H1 (cell line): Measurements from ENCODE around the gene RAB11A.

ENCODE experiments used
- CREB1 ChIP-seq: IDR thresholded peaks from 2 replicates; pipeline ENCODE4 v1.6.1; 2012; ENCODE audit warnings: inconsistent platforms
- EGR1 ChIP-seq: IDR thresholded peaks from 2 replicates; pipeline ENCODE4 v1.6.1; 2011; ENCODE audit warnings: low read depth, low read length, borderline replicate concordance
- EZH2 ChIP-seq: fragments of 200-600 bp; sonication (generic); IDR thresholded peaks from 2 replicates; pipeline ENCODE4 v1.7.1; 2012; ENCODE audit warnings: low read depth, mild to moderate bottlenecking, moderate library complexity, low read length, inconsistent platforms; ENCODE audit not compliant: severe bottlenecking
- HDAC2 ChIP-seq, 2 experiments: fragments of 300-600 bp in 1 of 2; sonication (generic) in 1 of 2; IDR thresholded peaks; 2 replicates each; pipeline ENCODE4 v1.6.1; 2011 to 2012; ENCODE audit warnings: low read depth in 2 of 2, low read length in 2 of 2, mild to moderate bottlenecking in 2 of 2, moderate library complexity in 2 of 2, borderline replicate concordance in 1 of 2, inconsistent platforms in 1 of 2
- KDM1A ChIP-seq: fragments of 200-600, 300-600 bp; sonication (generic); IDR thresholded peaks from 2 replicates; pipeline ENCODE4 v1.7.1; 2016; ENCODE audit warnings: mild to moderate bottlenecking, low read length, borderline replicate concordance
- NRF1 ChIP-seq: IDR thresholded peaks from 2 replicates; pipeline ENCODE4 v1.6.1; 2011; ENCODE audit warnings: mild to moderate bottlenecking, low read depth, low read length, improper control_type of control experiment
- POLR2A ChIP-seq, 2 experiments: IDR thresholded peaks; 1 replicate in 1 of 2; 2 replicates in 1 of 2; pipeline ENCODE4 v1.6.1; 2011; ENCODE audit warnings: low read depth in 2 of 2, low read length in 2 of 2, mild to moderate bottlenecking in 2 of 2; ENCODE audit errors: control extremely low read depth in 1 of 2
- POLR2AphosphoS5 ChIP-seq: IDR thresholded peaks from 2 replicates; pipeline ENCODE4 v1.6.1; 2011; ENCODE audit warnings: low read depth, low read length
- SIN3A ChIP-seq, 2 experiments: IDR thresholded peaks in 1 of 2; conservative IDR thresholded peaks in 1 of 2; 2 replicates each; pipeline ENCODE4 v1.6.1; 2011 to 2012; ENCODE audit warnings: low read length in 2 of 2, improper control_type of control experiment in 1 of 2, low read depth in 1 of 2, mild to moderate bottlenecking in 1 of 2
- SIX5 ChIP-seq: IDR thresholded peaks from 2 replicates; pipeline ENCODE4 v1.6.1; 2011; ENCODE audit warnings: mild to moderate bottlenecking, low read depth, low read length
- TAF1 ChIP-seq: IDR thresholded peaks from 2 replicates; pipeline ENCODE4 v1.6.1; 2011; ENCODE audit warnings: mild to moderate bottlenecking, low read depth, low read length
- TF ChIP-seq, protein P1 (sequence below), 3 experiments: IDR thresholded peaks; 1 replicate in 2 of 3; 2 replicates in 1 of 3; pipeline versions ENCODE4 v1.5.1 to v1.6.1; 2011; ENCODE audit warnings: low read length in 3 of 3, mild to moderate bottlenecking in 3 of 3, inconsistent platforms in 2 of 3, low read depth in 1 of 3, moderate library complexity in 1 of 3; ENCODE audit not compliant: insufficient read depth in 1 of 3; ENCODE audit errors: control extremely low read depth in 1 of 3

DNA sequence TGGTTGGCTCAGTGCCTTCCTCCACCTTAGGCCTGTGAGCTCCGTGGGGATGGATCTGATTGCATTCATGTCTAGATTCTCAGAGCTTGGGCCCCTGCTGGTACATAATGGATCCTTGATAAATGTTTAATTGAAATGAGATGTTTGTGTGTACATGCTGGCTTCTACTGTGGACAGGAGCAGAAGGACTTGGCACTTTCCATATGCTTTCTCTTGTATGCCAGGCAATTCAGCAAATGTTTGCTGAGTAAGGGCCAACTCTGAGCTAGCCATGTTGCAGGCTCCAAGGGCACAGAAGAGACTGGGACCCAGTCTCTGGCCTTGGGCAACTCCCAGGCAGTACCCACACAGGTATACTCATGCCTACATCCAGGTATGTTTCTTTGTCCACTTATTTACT lies 67.0 kb downstream of the RAB11A start:
- no peak for TF ChIP-seq TAF1
- TF ChIP-seq, protein P1, sequence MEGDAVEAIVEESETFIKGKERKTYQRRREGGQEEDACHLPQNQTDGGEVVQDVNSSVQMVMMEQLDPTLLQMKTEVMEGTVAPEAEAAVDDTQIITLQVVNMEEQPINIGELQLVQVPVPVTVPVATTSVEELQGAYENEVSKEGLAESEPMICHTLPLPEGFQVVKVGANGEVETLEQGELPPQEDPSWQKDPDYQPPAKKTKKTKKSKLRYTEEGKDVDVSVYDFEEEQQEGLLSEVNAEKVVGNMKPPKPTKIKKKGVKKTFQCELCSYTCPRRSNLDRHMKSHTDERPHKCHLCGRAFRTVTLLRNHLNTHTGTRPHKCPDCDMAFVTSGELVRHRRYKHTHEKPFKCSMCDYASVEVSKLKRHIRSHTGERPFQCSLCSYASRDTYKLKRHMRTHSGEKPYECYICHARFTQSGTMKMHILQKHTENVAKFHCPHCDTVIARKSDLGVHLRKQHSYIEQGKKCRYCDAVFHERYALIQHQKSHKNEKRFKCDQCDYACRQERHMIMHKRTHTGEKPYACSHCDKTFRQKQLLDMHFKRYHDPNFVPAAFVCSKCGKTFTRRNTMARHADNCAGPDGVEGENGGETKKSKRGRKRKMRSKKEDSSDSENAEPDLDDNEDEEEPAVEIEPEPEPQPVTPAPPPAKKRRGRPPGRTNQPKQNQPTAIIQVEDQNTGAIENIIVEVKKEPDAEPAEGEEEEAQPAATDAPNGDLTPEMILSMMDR (IDR thresholded peaks at IDR 0.05; ENCODE audit: control extremely low read depth in 1 of 3, insufficient read depth in 1 of 3, low read depth in 1 of 3, low read length in 3 of 3) = no peak
- no peak for TF ChIP-seq POLR2A (IDR thresholded peaks at IDR 0.05; ENCODE audit: control extremely low read depth in 1 of 2, low read depth in 2 of 2, low read length in 2 of 2)
- TF ChIP-seq POLR2AphosphoS5 = no peak
- TF ChIP-seq CREB1 = no peak
- TF ChIP-seq KDM1A = no peak
- TF ChIP-seq EZH2 = no peak
- TF ChIP-seq SIX5 = no peak
- TF ChIP-seq EGR1 = no peak
- no peak for TF ChIP-seq SIN3A (conservative IDR thresholded peaks at IDR 0.05 in 1 of 2, IDR thresholded peaks at IDR 0.05 in 1 of 2; ENCODE audit: low read depth in 1 of 2, low read length in 2 of 2)
- TF ChIP-seq NRF1 = no peak
- TF ChIP-seq HDAC2 (IDR thresholded peaks at IDR 0.05; ENCODE audit: borderline replicate concordance in 1 of 2, low read depth in 2 of 2, low read length in 2 of 2) = no peak
